CD8-positive, alpha-beta memory T cell (primary cell): Measurements from ENCODE around the gene POPDC2. TPM values are rescaled to one million over a fixed set of nuclear protein-coding genes. Genes with fewer than 3 reads are reported as not detected.

ENCODE experiments used
- polyA plus RNA-seq: library from polyadenylated mRNA; unstranded; fragments of 300-500 nt; fragmentation: Illumina TruSeq; gene quantifications from one replicate; pipeline ENCODE4 v1.2.3, GENCODE V29; 2021
- total RNA-seq, 2 experiments: library from RNA; stranded (reverse); gene quantifications; one replicate each; pipeline ENCODE4 v1.2.3, GENCODE V29; 2021

The POPDC2 gene
- total and polyA plus RNA-seq, 3 experiments from 2014 or later, result 2.0 to 3.2 (median 2.2) TPM

Other genes with a start within 250 kb of the POPDC2 start
- 10 to 100 TPM; 44.4 to 45.3 TPM for gene TMEM39A, start 197.0 kb downstream of the POPDC2 start, total RNA-seq
- gene TMEM39A, start 197.0 kb downstream of the POPDC2 start, polyA plus RNA-seq, result 22.1 TPM
- 10 to 100 TPM; 26.9 to 29.6 TPM for gene POGLUT1, start 191.6 kb downstream of the POPDC2 start, total RNA-seq
- 33.0 TPM for gene POGLUT1, start 191.6 kb downstream of the POPDC2 start, polyA plus RNA-seq
- 100 to 1,000 TPM; 152 to 158 TPM for gene TIMMDC1, start 162.0 kb downstream of the POPDC2 start, total RNA-seq
- gene TIMMDC1, start 162.0 kb downstream of the POPDC2 start, polyA plus RNA-seq, result 81.1 TPM
- gene CD80, start 101.0 kb downstream of the POPDC2 start, total RNA-seq, result 10 to 100 TPM; 16.8 to 17.9 TPM
- gene CD80, start 101.0 kb downstream of the POPDC2 start, polyA plus RNA-seq, result 0.91 TPM
- gene ADPRH, start 81.1 kb downstream of the POPDC2 start, total RNA-seq, result 1 to 10 TPM; 6.8 to 7.9 TPM
- 2.5 TPM for gene ADPRH, start 81.1 kb downstream of the POPDC2 start, polyA plus RNA-seq
- gene PLA1A, start 62.7 kb downstream of the POPDC2 start, total RNA-seq, result under 1 TPM in 1 of 2 experiments, not detected in 1; 0.16 TPM
- not detected for gene PLA1A, start 62.7 kb downstream of the POPDC2 start, polyA plus RNA-seq
- 100 to 1,000 TPM; 105 to 108 TPM for gene COX17, start 16.8 kb upstream of the POPDC2 start, total RNA-seq
- 82.4 TPM for gene COX17, start 16.8 kb upstream of the POPDC2 start, polyA plus RNA-seq
- under 1 TPM; 0.64 to 0.77 TPM for gene CFAP91, start 42.4 kb upstream of the POPDC2 start, total RNA-seq
- gene CFAP91, start 42.4 kb upstream of the POPDC2 start, polyA plus RNA-seq, result 0.45 TPM
- gene NR1I2, start 121.5 kb upstream of the POPDC2 start, total RNA-seq, result under 1 TPM; 0.35 to 0.38 TPM
- gene NR1I2, start 121.5 kb upstream of the POPDC2 start, polyA plus RNA-seq, result 1.0 TPM